Measurements from ENCODE around the gene CTSF. TPM values are rescaled to one million over a fixed set of nuclear protein-coding genes. Genes with fewer than 3 reads are reported as not detected.
A peak's percentile ranks its signal among the peaks of the same experiment; 100 is the strongest.

Gene CTSF
- total RNA-seq (2021) (4.4 to 4.9 TPM (median 4.7 TPM) in 3 replicates), Bru-seq, nascent RNA (percentile 24 among the genes with signal in this experiment)
- long read RNA-seq, experiment 1, transcript CTSF-201 (13 exons, 2,035 nt): major isoform, 23 of 28 reads
- long read RNA-seq, experiment 1, partial matches to known transcripts: 1 of 28 reads
- long read RNA-seq, experiment 1, other reads (novel, unspliced or antisense): 4 of 28 reads
- long read RNA-seq, experiment 2, partial matches to known transcripts: 1 of 3 reads
- long read RNA-seq, experiment 2, other reads (novel, unspliced or antisense): 0 of 3 reads
- long read RNA-seq, experiment 3: 0 reads

DNA sequence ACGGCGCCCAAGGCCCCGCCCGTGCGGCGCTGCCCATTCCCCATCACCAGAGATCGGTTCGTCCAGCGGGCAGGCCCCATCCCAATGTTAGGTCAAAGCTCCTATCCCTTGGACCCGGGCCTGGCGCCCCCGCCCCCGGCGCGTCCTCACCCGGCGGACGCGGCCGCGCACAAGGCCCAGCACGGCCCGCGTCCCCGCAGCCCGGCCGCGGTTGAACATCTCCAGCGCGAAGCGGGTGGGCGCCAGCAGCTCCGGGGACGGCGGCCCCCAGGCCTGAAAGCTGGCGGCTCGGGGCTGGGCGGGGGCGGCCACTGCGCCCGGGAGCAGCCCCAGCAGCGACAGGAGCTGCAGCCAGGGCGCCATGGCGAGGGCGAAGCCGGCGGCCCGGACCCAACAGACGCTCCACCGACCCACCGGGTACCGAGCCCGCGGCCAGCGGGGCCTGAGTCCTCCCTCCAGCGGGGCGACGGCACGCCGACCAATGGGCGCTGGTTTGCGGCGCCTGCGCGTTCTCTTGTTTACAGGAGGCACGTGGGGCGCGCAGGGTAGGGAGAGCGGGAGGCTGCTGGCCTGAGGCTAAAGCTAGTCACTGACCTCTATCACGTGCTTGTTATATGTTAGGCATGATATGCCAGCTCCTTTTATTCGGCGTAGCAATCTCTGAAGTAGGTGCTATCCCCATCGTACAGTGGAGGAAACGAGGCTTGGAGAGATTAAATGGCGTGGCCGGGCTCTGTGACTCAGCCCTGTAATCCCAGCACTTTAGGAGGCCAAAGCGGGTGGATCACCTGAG lies at the start of gene CTSF:
Gene CTSF (minus strand): TSS at position 483 of the 793 bp plus-strand sequence. CDS start 120 bp downstream, at position 363.
- H3K27me3 Mint-ChIP-seq (ENCODE audit: low read depth): peaks cover 15% of the 10 kb centered on the region
- H3K9me3 Mint-ChIP-seq: peaks cover 3% of the 10 kb centered on the region; the same call in 1 of the 2 replicates
- H3K27ac Mint-ChIP-seq: peak within 1 kb of the TSS; percentile 48; the same call in 1 of the 2 replicates
- H3K4me1 Mint-ChIP-seq: peaks cover 21% of the 10 kb centered on the region
- peak within 1 kb of the TSS; percentile 16; the same call in 1 of the 2 replicates for H3K4me3 Mint-ChIP-seq
- CTCF ChIA-PET: interaction anchor here (0.6 to 3.9 kb wide), 6 partner anchors 9 to 110 kb away, joined by 3 to 23 read pairs (median 5); partner anchors contain the start of genes CCDC87, CCS and RBM4B
- DNase-seq (ENCODE audit: low spot score): peak; percentile 53
- ATAC-seq: no peak
- no peak for TF ChIP-seq ATF1 (CRISPR knock-in tag; IDR thresholded peaks at IDR 0.05)
- TF ChIP-seq, protein P1, sequence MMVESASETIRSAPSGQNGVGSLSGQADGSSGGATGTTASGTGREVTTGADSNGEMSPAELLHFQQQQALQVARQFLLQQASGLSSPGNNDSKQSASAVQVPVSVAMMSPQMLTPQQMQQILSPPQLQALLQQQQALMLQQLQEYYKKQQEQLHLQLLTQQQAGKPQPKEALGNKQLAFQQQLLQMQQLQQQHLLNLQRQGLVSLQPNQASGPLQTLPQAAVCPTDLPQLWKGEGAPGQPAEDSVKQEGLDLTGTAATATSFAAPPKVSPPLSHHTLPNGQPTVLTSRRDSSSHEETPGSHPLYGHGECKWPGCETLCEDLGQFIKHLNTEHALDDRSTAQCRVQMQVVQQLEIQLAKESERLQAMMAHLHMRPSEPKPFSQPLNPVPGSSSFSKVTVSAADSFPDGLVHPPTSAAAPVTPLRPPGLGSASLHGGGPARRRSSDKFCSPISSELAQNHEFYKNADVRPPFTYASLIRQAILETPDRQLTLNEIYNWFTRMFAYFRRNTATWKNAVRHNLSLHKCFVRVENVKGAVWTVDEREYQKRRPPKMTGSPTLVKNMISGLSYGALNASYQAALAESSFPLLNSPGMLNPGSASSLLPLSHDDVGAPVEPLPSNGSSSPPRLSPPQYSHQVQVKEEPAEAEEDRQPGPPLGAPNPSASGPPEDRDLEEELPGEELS (CRISPR knock-in tag; IDR thresholded peaks at IDR 0.05): no peak
- no peak for TF ChIP-seq PRRX2 (CRISPR knock-in tag; IDR thresholded peaks at IDR 0.05)
- TF ChIP-seq ZNF121 (CRISPR knock-in tag; IDR thresholded peaks at IDR 0.05): no peak
- TF ChIP-seq, protein P2, sequence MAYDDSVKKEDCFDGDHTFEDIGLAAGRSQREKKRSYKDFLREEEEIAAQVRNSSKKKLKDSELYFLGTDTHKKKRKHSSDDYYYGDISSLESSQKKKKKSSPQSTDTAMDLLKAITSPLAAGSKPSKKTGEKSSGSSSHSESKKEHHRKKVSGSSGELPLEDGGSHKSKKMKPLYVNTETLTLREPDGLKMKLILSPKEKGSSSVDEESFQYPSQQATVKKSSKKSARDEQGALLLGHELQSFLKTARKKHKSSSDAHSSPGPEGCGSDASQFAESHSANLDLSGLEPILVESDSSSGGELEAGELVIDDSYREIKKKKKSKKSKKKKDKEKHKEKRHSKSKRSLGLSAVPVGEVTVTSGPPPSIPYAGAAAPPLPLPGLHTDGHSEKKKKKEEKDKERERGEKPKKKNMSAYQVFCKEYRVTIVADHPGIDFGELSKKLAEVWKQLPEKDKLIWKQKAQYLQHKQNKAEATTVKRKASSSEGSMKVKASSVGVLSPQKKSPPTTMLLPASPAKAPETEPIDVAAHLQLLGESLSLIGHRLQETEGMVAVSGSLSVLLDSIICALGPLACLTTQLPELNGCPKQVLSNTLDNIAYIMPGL (CRISPR knock-in tag; IDR thresholded peaks at IDR 0.05): no peak
- peaks cover 2% of the 10 kb centered on the region for H3K36me3 Mint-ChIP-seq
- POLR2A ChIA-PET: no interaction called here

DNA sequence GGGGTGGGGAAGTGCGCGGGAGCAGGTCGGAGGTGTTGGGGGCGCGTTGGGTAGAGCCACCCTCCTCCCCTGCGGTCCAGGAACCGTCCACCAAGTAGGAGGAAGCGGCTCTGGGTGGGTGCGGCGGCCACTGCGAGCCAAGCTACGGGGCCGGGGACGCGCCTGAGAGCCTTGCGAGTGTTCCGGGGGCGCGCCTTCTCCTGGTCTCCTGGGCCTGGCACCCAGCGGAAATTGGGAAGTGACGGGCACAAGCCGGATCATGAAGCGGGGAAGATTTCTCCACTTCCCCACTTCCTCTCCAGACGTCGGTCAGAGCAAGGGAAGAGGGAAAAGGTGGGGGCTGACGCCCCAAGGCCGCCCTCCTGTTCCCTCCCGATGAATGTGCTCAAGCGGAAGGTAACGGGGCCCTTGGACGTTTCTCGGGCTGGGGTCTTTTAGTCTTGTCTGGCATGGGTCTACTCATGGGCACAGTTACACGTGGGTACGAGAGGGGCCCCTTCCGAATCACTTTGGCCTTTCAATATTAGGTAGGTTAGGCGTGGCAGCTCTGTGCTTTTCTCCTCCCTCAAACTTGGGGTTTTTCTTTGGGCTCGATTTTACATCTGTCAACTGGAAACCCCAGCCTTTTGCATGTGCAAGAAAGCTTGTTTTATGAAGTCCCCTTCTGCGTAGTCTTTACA lies 48.9 kb upstream of the CTSF start:
- DNase-seq (ENCODE audit: low spot score) (no peak), ATAC-seq (no peak)
- no peaks in the 10 kb centered on the region for H3K9me3 Mint-ChIP-seq
- ChIA-PET POLR2A (interaction anchor here (0.6 to 1.9 kb wide), 5 partner anchors 21 to 137 kb away, joined by 3 to 32 read pairs (median 5); partner anchors contain the start of genes ACTN3, CCDC87, DPP3 and RBM4), CTCF (interaction anchor here (1.0 to 2.1 kb wide), 5 partner anchors 20 to 179 kb away, joined by 3 to 9 read pairs (median 6); partner anchors contain the start of genes MRPL11, RBM4B and ZDHHC24)
- H3K27me3 Mint-ChIP-seq (ENCODE audit: low read depth): no peaks in the 10 kb centered on the region
- peaks cover 34% of the 10 kb centered on the region for H3K36me3 Mint-ChIP-seq
- H3K4me3 Mint-ChIP-seq: peak overlapping the region; percentile 98
- TF ChIP-seq ESRRA (CRISPR knock-in tag; IDR thresholded peaks at IDR 0.05; ENCODE audit: borderline replicate concordance) (no peak), ETV6 (CRISPR knock-in tag; IDR thresholded peaks at IDR 0.05) (no peak), RELA (CRISPR knock-in tag; IDR thresholded peaks at IDR 0.05; ENCODE audit: borderline replicate concordance) (no peak), GTF2I (CRISPR knock-in tag; conservative IDR thresholded peaks at IDR 0.05) (no peak)
- TF ChIP-seq, protein P3, sequence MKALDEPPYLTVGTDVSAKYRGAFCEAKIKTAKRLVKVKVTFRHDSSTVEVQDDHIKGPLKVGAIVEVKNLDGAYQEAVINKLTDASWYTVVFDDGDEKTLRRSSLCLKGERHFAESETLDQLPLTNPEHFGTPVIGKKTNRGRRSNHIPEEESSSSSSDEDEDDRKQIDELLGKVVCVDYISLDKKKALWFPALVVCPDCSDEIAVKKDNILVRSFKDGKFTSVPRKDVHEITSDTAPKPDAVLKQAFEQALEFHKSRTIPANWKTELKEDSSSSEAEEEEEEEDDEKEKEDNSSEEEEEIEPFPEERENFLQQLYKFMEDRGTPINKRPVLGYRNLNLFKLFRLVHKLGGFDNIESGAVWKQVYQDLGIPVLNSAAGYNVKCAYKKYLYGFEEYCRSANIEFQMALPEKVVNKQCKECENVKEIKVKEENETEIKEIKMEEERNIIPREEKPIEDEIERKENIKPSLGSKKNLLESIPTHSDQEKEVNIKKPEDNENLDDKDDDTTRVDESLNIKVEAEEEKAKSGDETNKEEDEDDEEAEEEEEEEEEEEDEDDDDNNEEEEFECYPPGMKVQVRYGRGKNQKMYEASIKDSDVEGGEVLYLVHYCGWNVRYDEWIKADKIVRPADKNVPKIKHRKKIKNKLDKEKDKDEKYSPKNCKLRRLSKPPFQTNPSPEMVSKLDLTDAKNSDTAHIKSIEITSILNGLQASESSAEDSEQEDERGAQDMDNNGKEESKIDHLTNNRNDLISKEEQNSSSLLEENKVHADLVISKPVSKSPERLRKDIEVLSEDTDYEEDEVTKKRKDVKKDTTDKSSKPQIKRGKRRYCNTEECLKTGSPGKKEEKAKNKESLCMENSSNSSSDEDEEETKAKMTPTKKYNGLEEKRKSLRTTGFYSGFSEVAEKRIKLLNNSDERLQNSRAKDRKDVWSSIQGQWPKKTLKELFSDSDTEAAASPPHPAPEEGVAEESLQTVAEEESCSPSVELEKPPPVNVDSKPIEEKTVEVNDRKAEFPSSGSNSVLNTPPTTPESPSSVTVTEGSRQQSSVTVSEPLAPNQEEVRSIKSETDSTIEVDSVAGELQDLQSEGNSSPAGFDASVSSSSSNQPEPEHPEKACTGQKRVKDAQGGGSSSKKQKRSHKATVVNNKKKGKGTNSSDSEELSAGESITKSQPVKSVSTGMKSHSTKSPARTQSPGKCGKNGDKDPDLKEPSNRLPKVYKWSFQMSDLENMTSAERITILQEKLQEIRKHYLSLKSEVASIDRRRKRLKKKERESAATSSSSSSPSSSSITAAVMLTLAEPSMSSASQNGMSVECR (CRISPR knock-in tag; IDR thresholded peaks at IDR 0.05; ENCODE audit: borderline replicate concordance): peak; percentile 50; the same call in 1 of the 2 replicates
- TF ChIP-seq, protein P4, sequence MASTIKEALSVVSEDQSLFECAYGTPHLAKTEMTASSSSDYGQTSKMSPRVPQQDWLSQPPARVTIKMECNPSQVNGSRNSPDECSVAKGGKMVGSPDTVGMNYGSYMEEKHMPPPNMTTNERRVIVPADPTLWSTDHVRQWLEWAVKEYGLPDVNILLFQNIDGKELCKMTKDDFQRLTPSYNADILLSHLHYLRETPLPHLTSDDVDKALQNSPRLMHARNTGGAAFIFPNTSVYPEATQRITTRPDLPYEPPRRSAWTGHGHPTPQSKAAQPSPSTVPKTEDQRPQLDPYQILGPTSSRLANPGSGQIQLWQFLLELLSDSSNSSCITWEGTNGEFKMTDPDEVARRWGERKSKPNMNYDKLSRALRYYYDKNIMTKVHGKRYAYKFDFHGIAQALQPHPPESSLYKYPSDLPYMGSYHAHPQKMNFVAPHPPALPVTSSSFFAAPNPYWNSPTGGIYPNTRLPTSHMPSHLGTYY (CRISPR knock-in tag; IDR thresholded peaks at IDR 0.05): no peak
- H3K27ac Mint-ChIP-seq: peak overlapping the region; percentile 99
- peaks cover 36% of the 10 kb centered on the region for H3K4me1 Mint-ChIP-seq

All from WTC11 (cell line).